Upper lobe of right lung (tissue), 1 donor: ENCODE data around the gene MAD2L2. TPM values are rescaled to one million over a fixed set of nuclear protein-coding genes. Genes with fewer than 3 reads are reported as not detected.
"Not testable (repeated sequence)": the region's sequence is repeated elsewhere in the genome, so short reads cannot be mapped to it uniquely, and the experiment has no call there.

Experiments used
- ATAC-seq: fragments of 200-7000 bp; cut with Tn5 transposase; one replicate; pipeline ENCODE4 v1.9.1; 2020; ENCODE audit warnings: mild to moderate bottlenecking, moderate library complexity
- DNase-seq: peaks from one replicate; pipeline ENCODE4 v3.0.0-alpha.2; 2020
- H3K27ac ChIP-seq: fragments of 200-600 bp; one replicate; pipeline ENCODE4 v1.8.0; 2022
- H3K27me3 ChIP-seq: fragments of 200-600 bp; one replicate; pipeline ENCODE4 v1.8.0; 2022; ENCODE audit warnings: mild to moderate bottlenecking
- H3K36me3 ChIP-seq: fragments of 200-600 bp; one replicate; pipeline ENCODE4 v1.8.0; 2022
- H3K4me1 ChIP-seq: fragments of 200-600 bp; one replicate; pipeline ENCODE4 v1.8.0; 2022
- H3K4me3 ChIP-seq: fragments of 200-600 bp; one replicate; pipeline ENCODE4 v1.8.0; 2022; ENCODE audit warnings: mild to moderate bottlenecking
- H3K9me3 ChIP-seq: fragments of 200-600 bp; one replicate; pipeline ENCODE4 v1.8.0; 2022
- CTCF ChIP-seq: fragments of 200-600 bp; IDR thresholded peaks from one replicate; pipeline ENCODE4 v1.8.0; 2022; ENCODE audit warnings: antibody characterized with exemption
- intact Hi-C: fragments of 100-400 bp; cut with DNase I; formaldehyde crosslinking; loops from one replicate; pipeline ENCODE4 v1.11.0; 2022
- total RNA-seq: library from RNA; stranded (reverse); fragmentation: NEBNext Ultra II Directional; extraction: Animal tissue kit (Norgen Biotek cat#: 25700); gene quantifications from one replicate; pipeline ENCODE4 v1.2.1, GENCODE V29; 2021
- donor health status: DM: no; HTN: yes; CAD: no; lungs with severe emphysema.

The MAD2L2 gene
- total RNA-seq, 1 donor from 2014 or later, result 23.5 TPM

DNA sequence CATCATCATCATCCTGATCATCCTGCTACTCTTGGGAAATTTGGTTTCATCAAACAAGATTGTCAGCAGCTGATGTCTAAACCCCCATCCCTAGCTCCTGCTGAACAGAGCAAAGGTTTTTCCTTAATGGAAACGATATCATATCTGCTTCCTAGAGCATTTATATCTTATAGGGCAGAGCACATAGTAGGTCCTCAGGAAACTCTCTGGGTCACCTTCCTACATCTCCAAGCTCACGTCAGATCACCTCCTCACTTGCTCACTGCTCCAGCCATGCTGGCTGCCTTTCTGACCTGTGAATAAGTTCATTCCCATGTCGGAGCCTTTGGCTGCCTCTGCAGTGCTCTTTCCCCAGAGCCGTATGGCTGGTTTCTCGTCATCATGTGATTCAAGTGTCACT lies 37.2 kb downstream of the MAD2L2 start:
- intact Hi-C loops, result loop anchor here (10.0 kb wide), 2 partner anchors 169 to 399 kb away; partner anchors contain the start of gene DISP3
- H3K9me3 ChIP-seq, result no peaks in the 10 kb centered on the region
- H3K27ac ChIP-seq, result no peak overlapping the region
- H3K4me1 ChIP-seq, result peaks cover 3% of the 10 kb centered on the region
- no peak for ATAC-seq
- DNase-seq, result no peak
- H3K4me3 ChIP-seq, result no peak overlapping the region
- no peak for TF ChIP-seq CTCF
- H3K36me3 ChIP-seq, result no peaks in the 10 kb centered on the region
- H3K27me3 ChIP-seq, result no peaks in the 10 kb centered on the region

GRCh38 chr1:11642418-11643017 lies 38.4 kb downstream of the MAD2L2 start:
- DNase-seq, H3K36me3 ChIP-seq, H3K9me3 ChIP-seq, H3K27me3 ChIP-seq, H3K27ac ChIP-seq, H3K4me3 ChIP-seq, H3K4me1 ChIP-seq: not testable (repeated sequence)
- intact Hi-C loops, result loop anchor here (10.0 kb wide), 2 partner anchors 168 to 398 kb away; partner anchors contain the start of gene DISP3
- TF ChIP-seq CTCF, result peak; percentile 95
- ATAC-seq, result peak; percentile 90

- Histone ChIP-seq H3K4me3 (no peak overlapping the region), H3K36me3 (no peaks in the 10 kb centered on the region), H3K27me3 (peaks cover 8% of the 10 kb centered on the region), H3K27ac (no peak overlapping the region), H3K4me1 (no peaks in the 10 kb centered on the region), H3K9me3 (no peaks in the 10 kb centered on the region)
- intact Hi-C loops, result loop anchor here (10.0 kb wide), 2 partner anchors 167 to 397 kb away; partner anchors contain the start of gene DISP3
- no peak for TF ChIP-seq CTCF
- ATAC-seq, result no peak
- no peak for DNase-seq
Measured at GRCh38 chr1:11641776-11642305, 39.1 kb downstream of the MAD2L2 start.

DNA sequence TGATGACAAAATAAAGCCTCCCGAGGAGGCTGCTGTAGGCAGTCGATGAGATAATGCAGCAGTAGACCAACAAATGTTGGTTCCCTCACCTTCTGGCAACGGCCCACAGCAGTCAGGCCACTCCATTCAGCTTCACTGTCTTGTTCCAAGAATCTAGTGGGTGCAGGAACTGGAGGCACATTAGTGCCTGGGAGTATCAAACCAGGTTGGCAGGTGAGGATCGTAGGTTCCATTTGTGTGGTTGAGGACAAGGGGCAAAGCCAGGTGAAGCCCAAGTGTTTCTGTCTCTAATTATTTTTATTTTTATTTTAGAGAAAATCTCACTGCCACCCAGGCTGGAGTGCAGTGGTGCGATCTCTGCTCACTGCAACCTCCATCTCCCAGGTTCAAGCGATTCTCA lies 40.0 kb downstream of the MAD2L2 start:
- Histone ChIP-seq H3K36me3 (no peaks in the 10 kb centered on the region), H3K4me1 (no peaks in the 10 kb centered on the region), H3K27ac (no peak overlapping the region), H3K4me3 (no peak overlapping the region), H3K9me3 (no peaks in the 10 kb centered on the region), H3K27me3 (peaks cover 8% of the 10 kb centered on the region)
- ATAC-seq, result no peak
- intact Hi-C loops, result loop anchor here (10.0 kb wide), 2 partner anchors 166 to 396 kb away; partner anchors contain the start of gene DISP3
- TF ChIP-seq CTCF, result no peak
- DNase-seq, result no peak

DNA sequence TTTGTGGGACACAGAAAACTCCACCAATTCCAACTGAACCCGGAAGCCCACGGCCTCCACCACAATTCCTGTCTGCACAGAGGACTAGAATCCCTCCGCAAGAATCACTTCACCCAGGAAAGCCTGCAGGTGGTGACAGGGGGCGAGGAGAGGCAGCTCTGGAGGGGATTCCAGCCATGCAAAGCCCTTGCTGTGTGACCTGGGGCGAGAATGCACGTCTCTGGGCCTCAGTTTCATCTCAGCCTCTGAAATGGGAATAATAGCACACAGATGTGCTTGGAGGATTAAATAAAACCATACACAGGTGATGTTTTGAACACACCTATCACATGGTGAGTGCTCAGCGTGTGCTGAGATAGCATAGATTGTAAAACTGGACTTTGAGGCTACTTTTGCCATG lies 40.8 kb downstream of the MAD2L2 start:
- Histone ChIP-seq H3K27me3 (peaks cover 8% of the 10 kb centered on the region), H3K4me1 (no peaks in the 10 kb centered on the region), H3K4me3 (no peak overlapping the region), H3K36me3 (no peaks in the 10 kb centered on the region), H3K27ac (no peak overlapping the region), H3K9me3 (no peaks in the 10 kb centered on the region)
- ATAC-seq (no peak), DNase-seq (no peak)
- intact Hi-C loops, result loop anchor here (10.0 kb wide), 2 partner anchors 165 to 395 kb away; partner anchors contain the start of gene DISP3
- TF ChIP-seq CTCF, result no peak
